Muscle of arm (tissue), 14 donors: ENCODE results near the gene HDAC8. TPM values are rescaled to one million over a fixed set of nuclear protein-coding genes. Genes with fewer than 3 reads are reported as not detected.
"Not testable (repeated sequence)": the region's sequence is repeated elsewhere in the genome, so short reads cannot be mapped to it uniquely, and the experiment has no call there.

Source experiments
- DNase-seq: peaks from one replicate; pipeline ENCODE4 v3.0.0-alpha.2; 2013
- long read RNA-seq, 11 donors: transcript quantifications; one replicate each; lab custom pipeline, GENCODE V29; 2026
- polyA plus RNA-seq, 12 donors: library from polyadenylated mRNA; unstranded; fragments of 120-200 nt; gene quantifications; one replicate each; pipeline ENCODE4 v1.2.1, GENCODE V29; 2013; ENCODE audit not compliant: insufficient read length in 12 of 12

HDAC8 gene
- 10 to 100 TPM in 11 of 12 donors, not detected in 1; 12.6 to 31.2 (median 19.2) TPM for polyA plus RNA-seq
- long read RNA-seq, donor 1, transcript HDAC8-207 (11 exons, 2,110 nt) = major isoform, 5 of 13 reads
- long read RNA-seq, donor 1, transcript HDAC8-231 (1 exons, 2,313 nt) = major isoform, 5 of 13 reads
- long read RNA-seq, donor 1, partial matches to known transcripts = 0 of 13 reads
- long read RNA-seq, donor 1, other reads (novel, unspliced or antisense) = 0 of 13 reads
- long read RNA-seq, donor 2, partial matches to known transcripts = 0 of 8 reads
- long read RNA-seq, donor 2, other reads (novel, unspliced or antisense) = 0 of 8 reads
- long read RNA-seq, donor 3, partial matches to known transcripts = 0 of 3 reads
- long read RNA-seq, donor 3, other reads (novel, unspliced or antisense) = 0 of 3 reads
- long read RNA-seq, donor 4, partial matches to known transcripts = 0 of 2 reads
- long read RNA-seq, donor 4, other reads (novel, unspliced or antisense) = 0 of 2 reads
- long read RNA-seq, donor 5, partial matches to known transcripts = 0 of 6 reads
- long read RNA-seq, donor 5, other reads (novel, unspliced or antisense) = 0 of 6 reads
- long read RNA-seq, donor 6, partial matches to known transcripts = 0 of 2 reads
- long read RNA-seq, donor 6, other reads (novel, unspliced or antisense) = 0 of 2 reads
- long read RNA-seq, donor 7, partial matches to known transcripts = 0 of 3 reads
- long read RNA-seq, donor 7, other reads (novel, unspliced or antisense) = 0 of 3 reads
- long read RNA-seq, donor 8, partial matches to known transcripts = 6 of 12 reads
- long read RNA-seq, donor 8, other reads (novel, unspliced or antisense) = 0 of 12 reads
- long read RNA-seq, donor 9, partial matches to known transcripts = 0 of 3 reads
- long read RNA-seq, donor 9, other reads (novel, unspliced or antisense) = 0 of 3 reads
- long read RNA-seq, donor 10, partial matches to known transcripts = 0 of 5 reads
- long read RNA-seq, donor 10, other reads (novel, unspliced or antisense) = 0 of 5 reads
- long read RNA-seq, donor 11, partial matches to known transcripts = 7 of 10 reads
- long read RNA-seq, donor 11, other reads (novel, unspliced or antisense) = 0 of 10 reads

DNA sequence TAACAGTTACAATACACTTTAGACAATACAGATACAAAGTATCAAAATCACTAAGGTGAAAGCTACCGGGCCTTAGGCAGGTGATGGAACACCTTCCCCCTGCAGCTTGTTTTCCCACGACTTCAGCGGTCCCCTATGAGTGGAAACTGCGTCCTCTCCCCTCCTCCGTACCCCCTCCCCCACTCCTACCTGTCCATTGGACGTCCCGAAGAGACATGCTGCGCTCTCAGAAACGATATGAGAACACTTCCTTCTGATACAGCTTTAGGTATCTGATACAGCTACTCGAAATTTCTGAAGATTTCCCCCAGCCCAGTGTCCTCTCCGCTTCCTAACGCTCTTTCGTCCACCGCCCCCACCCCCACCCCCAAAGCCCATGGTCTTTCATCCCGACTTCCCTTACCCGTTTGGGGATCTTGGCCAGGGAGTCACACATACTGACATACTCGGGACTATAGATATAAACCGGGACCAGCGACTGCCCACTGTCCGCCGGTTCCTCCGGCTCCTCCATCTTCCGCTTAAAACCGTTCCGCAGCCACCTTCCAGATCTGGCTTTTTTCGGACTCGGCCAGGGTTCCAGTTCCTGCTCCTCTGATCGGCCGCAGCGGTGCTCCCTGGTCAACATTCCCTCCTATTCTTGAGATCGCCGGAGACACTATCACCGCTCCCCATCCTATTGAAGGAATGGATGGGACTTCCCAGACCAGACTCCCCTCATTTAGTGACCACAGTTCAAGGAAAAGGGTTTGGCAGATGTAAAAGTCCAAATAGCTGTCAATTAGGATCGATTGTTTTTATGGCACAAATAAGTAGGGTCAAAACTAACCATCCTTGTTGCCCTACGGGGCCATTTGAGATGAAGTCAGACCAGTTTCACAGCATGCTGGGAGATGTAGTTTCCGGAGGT is at the start of gene HDAC8:
Gene HDAC8, minus strand, starts transcription at position 596 of the 910 bp plus-strand sequence. Its CDS starts 82 bp downstream, at position 514.
- DNase-seq = peak; percentile 86

DNA sequence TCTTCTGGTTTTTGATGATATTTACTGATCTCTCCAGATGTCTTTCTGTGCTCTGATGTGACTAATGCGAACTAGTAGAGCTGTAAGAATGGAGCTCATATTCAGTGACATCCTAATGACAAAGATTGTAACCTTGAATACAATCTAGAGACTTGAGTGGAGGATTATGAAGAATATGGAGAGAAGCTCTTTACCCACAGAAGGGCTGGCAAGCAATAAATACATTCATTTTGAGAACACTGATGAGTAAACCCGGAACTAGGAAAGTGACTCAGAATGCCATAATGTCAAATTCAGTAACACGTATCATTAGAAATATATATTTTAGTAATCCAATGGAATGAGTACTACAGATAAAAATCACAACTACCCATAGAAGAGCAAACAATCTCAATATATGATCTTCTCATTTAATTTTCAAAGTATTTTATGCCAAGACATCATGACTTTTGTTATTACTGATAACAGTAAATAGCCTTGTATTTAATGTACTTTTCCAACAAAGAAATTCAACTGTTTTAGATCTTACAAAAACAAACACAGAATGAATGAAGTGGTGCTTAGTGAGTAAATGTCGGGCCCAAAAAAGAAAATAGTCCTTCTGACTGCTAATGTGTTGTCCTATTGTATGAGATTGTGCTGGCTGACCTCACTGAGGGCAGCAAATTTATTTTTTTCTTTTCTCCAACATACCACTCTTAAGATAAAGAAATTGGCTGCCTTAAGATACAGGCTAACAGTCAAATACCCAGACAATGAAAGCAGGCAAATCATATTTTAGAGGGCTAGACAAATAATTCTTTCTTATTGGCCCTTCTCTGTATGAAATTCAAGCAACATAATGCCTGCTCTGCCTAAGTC is 49.2 kb upstream of the HDAC8 start:
- no peak for DNase-seq

- no peak for DNase-seq
These were observed 48.5 kb upstream of the HDAC8 start for GRCh38 chrX:72621163-72621562.

DNA sequence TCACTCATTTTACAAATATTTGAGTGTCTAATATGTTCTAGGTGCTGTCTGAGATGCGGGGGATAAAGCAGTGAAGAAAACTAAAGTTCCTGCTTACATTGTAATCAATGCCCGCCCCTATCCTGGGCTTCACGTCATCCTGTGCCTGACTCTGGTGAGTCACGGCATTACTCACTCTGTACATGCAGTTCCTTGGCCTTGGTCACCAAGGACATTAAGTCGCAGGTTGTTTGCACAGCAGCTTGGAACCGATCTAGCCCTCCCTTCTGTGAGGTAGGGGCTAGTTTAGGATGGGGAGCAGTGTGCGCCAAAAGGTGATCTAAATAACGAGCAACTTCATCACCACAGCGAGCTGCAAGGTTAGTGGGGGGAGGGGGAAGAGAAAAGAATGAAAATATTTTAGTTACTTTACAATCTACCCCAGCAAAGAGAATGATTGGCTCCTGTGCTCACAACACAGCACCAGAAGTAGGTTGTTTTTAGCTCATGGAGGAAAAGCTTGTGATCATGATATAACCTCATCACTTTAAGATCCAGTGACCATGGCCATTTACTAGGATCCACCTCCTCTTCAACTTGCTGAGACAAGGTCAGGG is 48.0 kb upstream of the HDAC8 start:
- no peak for DNase-seq

DNA sequence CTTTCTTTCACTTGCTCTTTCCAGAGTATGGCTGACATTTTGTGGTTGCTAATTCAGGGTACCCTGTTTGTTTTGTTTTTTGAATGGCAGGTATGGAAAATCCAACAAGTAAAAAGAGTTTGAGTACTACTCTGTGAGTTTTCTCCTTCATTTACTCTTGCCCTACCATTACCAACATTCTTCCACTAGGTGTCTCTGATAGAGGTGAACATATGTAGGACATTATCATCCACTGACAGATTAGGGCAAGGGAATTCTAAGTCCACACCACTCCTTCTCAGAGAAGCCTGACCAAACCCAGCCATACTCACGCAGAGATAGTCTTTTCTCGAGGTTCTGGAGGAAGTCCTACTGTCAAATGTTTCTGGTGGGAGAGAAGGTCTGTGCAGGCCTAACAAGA is 36.7 kb upstream of the HDAC8 start:
- DNase-seq = no peak

GRCh38 chrX:72604705-72605104 is 32.1 kb upstream of the HDAC8 start:
- DNase-seq = no peak

DNA sequence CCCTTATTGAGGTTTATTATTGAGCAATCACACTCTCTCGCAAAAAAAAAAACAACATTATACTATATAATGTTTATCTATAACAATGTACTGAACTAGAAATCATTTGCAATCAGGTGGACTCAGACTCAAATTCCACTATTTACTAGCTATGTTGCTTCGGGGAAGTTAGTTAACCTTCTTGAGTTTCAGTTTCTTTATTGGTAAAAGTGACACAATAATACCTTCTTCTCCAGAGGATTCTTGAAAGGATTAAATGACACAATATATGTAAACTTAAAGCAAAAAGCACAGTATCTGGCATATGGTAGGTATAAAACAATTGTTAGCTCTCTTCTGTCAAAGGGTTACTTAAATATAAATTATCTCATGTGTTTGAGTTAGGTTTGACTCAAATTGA is 31.5 kb upstream of the HDAC8 start:
- DNase-seq = no peak

DNA sequence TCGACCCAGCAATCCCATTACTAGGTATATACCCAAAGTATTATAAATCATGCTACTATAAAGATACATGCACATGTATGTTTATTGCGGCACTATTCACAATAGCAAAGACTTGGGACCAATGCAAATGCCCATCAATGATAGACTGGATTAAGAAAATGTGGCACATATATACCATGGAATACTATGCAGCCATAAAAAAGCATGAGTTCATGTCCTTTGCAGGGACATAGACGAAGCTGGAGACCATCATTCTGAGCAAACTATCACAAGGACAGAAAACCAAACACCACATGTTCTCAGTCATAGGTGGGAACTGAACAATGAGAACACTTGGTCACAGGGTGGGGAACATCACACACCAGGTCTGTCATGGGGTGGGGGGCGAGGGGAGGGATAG is 18.4 kb upstream of the HDAC8 start:
- DNase-seq = not testable (repeated sequence)

DNA sequence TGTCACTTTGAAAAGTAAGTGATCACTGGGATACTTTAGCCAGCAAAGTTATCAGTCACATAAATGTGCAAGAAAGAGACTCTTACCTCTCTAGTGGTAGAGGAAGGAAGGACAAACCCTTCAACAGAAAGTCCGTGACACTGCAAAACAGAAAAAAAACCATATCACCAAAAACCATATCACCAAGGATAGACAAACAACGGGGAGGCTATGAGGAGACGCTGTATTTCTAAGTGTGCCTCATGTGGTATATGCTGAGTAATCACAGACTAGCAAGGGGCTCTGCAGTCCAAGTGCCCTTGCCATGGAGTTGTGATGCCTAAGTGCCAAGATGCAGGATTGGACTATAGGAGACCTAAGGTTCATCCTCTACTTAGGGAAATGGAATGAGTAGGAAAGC is 11.5 kb upstream of the HDAC8 start:
- no peak for DNase-seq

DNA sequence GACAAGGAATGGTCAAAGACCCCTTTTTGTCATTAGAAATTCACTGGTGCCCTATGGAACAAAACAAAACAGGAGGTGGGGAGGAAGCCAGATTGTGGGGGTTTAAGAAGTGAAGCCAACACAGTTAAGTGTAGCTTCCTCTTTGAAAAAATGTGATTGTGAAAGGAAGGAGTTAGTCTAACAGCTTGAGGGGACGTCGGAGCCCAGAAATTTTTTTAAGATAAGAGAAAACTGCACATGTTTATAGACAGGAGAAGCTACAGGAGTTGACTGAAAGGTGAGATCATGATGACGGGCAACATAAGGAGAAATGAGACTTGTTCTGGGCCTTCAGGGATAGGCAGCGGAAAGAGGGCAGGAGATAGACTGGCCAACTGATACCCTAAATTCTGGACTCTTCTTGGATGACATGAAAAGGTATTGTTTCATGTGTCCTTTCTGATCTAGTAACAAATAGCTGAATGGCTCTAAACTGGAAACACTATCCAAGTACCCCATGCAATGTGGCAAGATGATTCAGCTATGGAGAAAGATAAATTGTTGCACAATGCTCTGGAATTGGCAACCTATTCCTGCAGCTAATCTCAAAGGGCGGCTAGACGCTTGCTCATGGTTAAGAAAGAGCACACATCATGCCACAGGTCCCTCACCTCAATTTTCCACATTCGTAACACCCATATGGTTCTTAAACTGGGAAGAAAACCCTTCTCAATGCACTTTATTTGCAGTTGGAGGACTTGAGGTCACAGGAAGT is 3.7 kb upstream of the HDAC8 start:
- DNase-seq = no peak

- DNase-seq = no peak
These were observed 492 bp upstream of the HDAC8 start for GRCh38 chrX:72573158-72573511.

GRCh38 chrX:72569786-72570185 is 2.9 kb downstream of the HDAC8 start:
- DNase-seq = no peak

- no peak for DNase-seq
These were observed 4.1 kb downstream of the HDAC8 start for GRCh38 chrX:72568406-72569092.

- no peak for DNase-seq
These were observed 6.2 kb downstream of the HDAC8 start for GRCh38 chrX:72566448-72566847.

DNA sequence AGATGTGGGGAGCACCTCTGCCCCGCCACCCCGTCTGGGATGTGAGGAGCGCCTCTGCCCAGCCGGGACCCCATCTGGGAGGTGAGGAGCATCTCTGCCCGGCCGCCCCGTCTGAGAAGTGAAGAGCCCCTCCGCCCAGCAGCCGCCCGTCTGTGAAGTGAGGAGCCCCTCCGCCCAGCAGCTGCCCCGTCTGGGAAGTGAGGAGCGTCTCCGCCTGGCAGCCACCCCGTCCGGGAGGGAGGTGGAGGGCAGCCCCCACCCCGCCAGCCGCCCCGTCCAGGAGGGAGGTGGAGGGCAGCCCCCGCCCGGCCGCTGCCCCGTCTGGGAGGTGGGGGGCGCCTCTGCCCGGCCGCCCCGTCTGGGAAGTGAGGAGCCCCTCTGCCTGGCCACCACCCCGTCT is 13.0 kb downstream of the HDAC8 start:
- DNase-seq = not testable (repeated sequence)

DNA sequence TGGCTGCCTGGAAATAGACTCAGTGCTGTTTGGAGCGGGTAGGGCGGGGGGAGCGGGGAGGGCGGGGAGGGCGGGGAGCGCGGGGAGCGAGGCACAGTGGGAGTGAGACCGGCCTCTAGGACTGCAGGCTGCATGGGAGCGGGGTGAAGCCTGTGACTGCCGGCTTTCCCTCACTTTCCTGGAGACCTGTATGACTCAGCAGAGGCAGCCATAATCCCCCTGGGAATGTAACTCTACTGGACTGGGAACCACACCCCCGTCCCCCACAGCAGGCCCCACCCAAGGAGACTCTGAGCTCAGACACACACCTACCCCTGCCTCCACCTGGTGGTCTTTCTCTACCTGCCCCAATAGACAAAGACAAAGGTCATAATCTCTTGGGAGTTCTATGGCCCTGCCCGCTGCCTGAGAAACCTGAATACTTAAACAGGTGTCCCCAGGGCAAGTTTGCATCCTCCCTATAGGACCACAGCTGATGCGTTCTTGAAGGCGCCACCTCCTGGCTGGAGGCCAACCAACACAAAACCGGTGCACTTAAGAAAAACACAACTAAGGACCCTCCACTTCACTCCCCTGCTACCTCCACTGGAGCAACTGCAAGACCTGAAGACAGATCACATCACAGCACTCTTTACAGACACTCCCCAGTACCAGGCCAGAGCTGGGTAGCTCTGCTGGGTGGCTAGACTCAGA is 18.0 kb downstream of the HDAC8 start:
- no peak for DNase-seq

DNA sequence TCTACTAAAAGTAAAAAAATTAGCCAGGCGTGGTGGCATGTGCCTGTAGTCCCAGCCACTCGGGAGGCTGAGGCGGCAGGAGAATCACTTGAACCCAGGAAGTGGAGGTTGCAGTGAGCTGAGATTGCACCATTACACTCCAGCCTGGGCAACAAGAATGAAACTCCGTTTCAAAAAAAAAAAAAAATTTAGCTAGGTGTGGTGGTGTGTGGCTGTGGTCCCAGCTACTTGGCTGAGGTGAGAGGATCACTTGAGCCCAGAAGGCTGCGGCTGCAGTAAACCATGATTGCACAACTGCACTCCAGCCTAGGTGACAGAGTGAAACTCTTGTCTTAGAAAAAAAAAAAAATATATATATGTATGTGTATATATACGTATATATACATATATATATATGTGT is 20.2 kb downstream of the HDAC8 start:
- DNase-seq = not testable (repeated sequence)

GRCh38 chrX:72545990-72546389 is 26.7 kb downstream of the HDAC8 start:
- no peak for DNase-seq
